Cardiac fibroblast (primary cell): ENCODE measurements around the gene SMG7.

ENCODE experiments used
- DNase-seq, 2 donors: peaks; one replicate each; pipeline versions ENCODE4 v3.0.0 to v3.0.0-alpha.2; 2010; ENCODE audit warnings: low read depth in 2 of 2
- H3K4me3 ChIP-seq, 2 donors: replicated peaks in 1 of 2; 1 replicate in 1 of 2; 2 replicates in 1 of 2; pipeline ENCODE4 v1.5.1; 2011; ENCODE audit warnings: low read depth in 2 of 2, low read length in 2 of 2, mild to moderate bottlenecking in 2 of 2, moderate library complexity in 1 of 2
- CTCF ChIP-seq: IDR thresholded peaks from one replicate; pipeline ENCODE4 v1.5.1; 2011; ENCODE audit warnings: low read depth, mild to moderate bottlenecking, low read length, inconsistent platforms

The SMG7 gene

GRCh38 chr1:183506561-183506960, 34.3 kb downstream of the SMG7 start:
- DNase-seq: peak in 1 of 2 donors; percentile 18
- H3K4me3 ChIP-seq: no peak overlapping the region
- no peak for TF ChIP-seq CTCF

- TF ChIP-seq CTCF: no peak
- H3K4me3 ChIP-seq: no peak overlapping the region
- DNase-seq: no peak
These were observed 36.4 kb downstream of the SMG7 start for GRCh38 chr1:183508694-183509093.

GRCh38 chr1:183512450-183512849, 40.2 kb downstream of the SMG7 start:
- H3K4me3 ChIP-seq: no peak overlapping the region
- no peak for DNase-seq
- TF ChIP-seq CTCF: no peak

GRCh38 chr1:183514235-183514634, 41.9 kb downstream of the SMG7 start:
- peak in 1 of 2 donors; percentile 9 for DNase-seq
- TF ChIP-seq CTCF: no peak
- H3K4me3 ChIP-seq: no peak overlapping the region

GRCh38 chr1:183515002-183515689, 42.8 kb downstream of the SMG7 start:
- H3K4me3 ChIP-seq: no peak overlapping the region
- no peak for TF ChIP-seq CTCF
- DNase-seq: peak; percentile 43 to 90

- no peak for TF ChIP-seq CTCF
- no peak for DNase-seq
- H3K4me3 ChIP-seq: no peak overlapping the region
These were observed 44.4 kb downstream of the SMG7 start for GRCh38 chr1:183516725-183517124.

GRCh38 chr1:183517401-183517800, 45.1 kb downstream of the SMG7 start:
- H3K4me3 ChIP-seq: no peak overlapping the region
- no peak for TF ChIP-seq CTCF
- DNase-seq: peak in 1 of 2 donors; percentile 36
